ENCODE results near the gene FAM76A. TPM values are rescaled to one million over a fixed set of nuclear protein-coding genes. Genes with fewer than 3 reads are reported as not detected.

The FAM76A gene
- total and polyA plus RNA-seq, 9 of the 15 experiments (the other 6 are each of a cell fraction or from before 2014, with no cell fraction given) = 9.5 to 14.6 (median 11.4) TPM

GRCh38 chr1:27725374-27726172 lies at the start of gene FAM76A (continued):
- TF ChIP-seq HMBOX1 (IDR thresholded peaks at IDR 0.05) (peak; percentile 49; the same call in 1 of the 2 replicates), EGR1 (conservative IDR thresholded peaks at IDR 0.05) (peak; percentile 83), CCAR2 (IDR thresholded peaks at IDR 0.05; ENCODE audit: low read depth, low read length) (no peak), SP2 (IDR thresholded peaks at IDR 0.05; ENCODE audit: extremely low read depth, low read depth, low read length, poor library complexity, severe bottlenecking) (peak; percentile 85), E2F1 (CRISPR knock-in tag; IDR thresholded peaks at IDR 0.05) (peak; percentile 94), ZNF165 (CRISPR knock-in tag; IDR thresholded peaks at IDR 0.05; ENCODE audit: borderline replicate concordance) (no peak), HMGXB4 (CRISPR knock-in tag; IDR thresholded peaks at IDR 0.05) (peak; percentile 37; the same call in 1 of the 2 replicates), FOXP4 (CRISPR knock-in tag; IDR thresholded peaks at IDR 0.05; ENCODE audit: borderline replicate concordance) (no peak), RREB1 (CRISPR knock-in tag; IDR thresholded peaks at IDR 0.05) (no peak)

Measured in K562 (cell line).